ENCODE results near the gene MIP. TPM values are rescaled to one million over a fixed set of nuclear protein-coding genes. Genes with fewer than 3 reads are reported as not detected.
A peak's percentile ranks its signal among the peaks of the same experiment; 100 is the strongest.

MIP gene
- total and polyA plus RNA-seq, 2 of the 13 experiments (the other 11 are each of a cell fraction or from before 2014, with no cell fraction given), result not detected

DNA sequence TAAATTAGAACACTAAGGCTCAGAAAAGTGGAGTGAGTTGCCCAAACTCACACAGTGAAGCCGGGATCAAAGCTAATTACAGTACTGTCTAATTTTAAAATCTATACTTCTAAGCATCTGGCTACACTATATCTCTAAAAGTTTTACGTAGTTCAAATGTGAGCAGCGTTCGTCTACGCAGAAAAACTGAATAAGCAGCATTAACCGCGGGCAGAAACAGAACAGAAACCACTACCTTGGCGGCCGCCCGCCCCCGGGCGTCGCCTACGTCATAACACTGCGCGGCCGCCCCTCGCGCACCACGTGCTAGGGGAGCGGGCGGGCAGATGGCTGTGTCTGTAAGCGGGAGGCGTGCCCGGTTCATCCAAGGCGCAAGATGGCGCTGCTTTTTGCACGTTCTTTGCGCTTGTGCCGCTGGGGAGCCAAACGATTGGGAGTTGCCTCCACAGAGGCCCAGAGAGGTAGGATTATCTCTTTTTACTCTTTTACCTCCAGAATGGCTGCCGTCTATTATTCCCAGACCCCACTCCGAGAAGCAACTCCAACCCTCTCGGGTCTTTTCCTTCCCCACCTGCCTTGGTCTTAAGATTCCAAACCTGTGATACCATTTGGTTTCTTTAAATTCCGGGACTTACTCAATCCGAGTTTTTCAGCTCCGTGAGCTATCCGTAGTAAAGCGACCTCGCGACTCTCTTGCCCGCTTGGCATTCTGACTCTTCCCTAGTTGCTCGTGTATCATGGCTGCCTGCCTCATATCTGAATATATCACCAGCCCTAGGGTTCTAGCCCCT is 14.0 kb upstream of the MIP start, which contains the start of gene SPRYD4 (continued):
- TF ChIP-seq, protein P1, sequence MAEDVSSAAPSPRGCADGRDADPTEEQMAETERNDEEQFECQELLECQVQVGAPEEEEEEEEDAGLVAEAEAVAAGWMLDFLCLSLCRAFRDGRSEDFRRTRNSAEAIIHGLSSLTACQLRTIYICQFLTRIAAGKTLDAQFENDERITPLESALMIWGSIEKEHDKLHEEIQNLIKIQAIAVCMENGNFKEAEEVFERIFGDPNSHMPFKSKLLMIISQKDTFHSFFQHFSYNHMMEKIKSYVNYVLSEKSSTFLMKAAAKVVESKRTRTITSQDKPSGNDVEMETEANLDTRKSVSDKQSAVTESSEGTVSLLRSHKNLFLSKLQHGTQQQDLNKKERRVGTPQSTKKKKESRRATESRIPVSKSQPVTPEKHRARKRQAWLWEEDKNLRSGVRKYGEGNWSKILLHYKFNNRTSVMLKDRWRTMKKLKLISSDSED (CRISPR knock-in tag; IDR thresholded peaks at IDR 0.05), result no peak
- peak; percentile 61 for TF ChIP-seq BCL6 (CRISPR knock-in tag; IDR thresholded peaks at IDR 0.05)
- TF ChIP-seq ZSCAN12 (CRISPR knock-in tag; IDR thresholded peaks at IDR 0.05), result peak; percentile 65; the same call in 1 of the 2 replicates
- peak; percentile 94 for TF ChIP-seq ZNF136 (CRISPR knock-in tag; IDR thresholded peaks at IDR 0.05; ENCODE audit: low read depth)
- TF ChIP-seq ZNF704 (CRISPR knock-in tag; IDR thresholded peaks at IDR 0.05; ENCODE audit: borderline replicate concordance), result peak; percentile 52; the same call in 1 of the 2 replicates
- TF ChIP-seq U2AF2 (IDR thresholded peaks at IDR 0.05; ENCODE audit: low read depth, low read length), result no peak
- TF ChIP-seq ZNF766 (CRISPR knock-in tag; IDR thresholded peaks at IDR 0.05; ENCODE audit: borderline replicate concordance), result peak; percentile 88
- peak; percentile 84; the same call in 1 of the 2 replicates for TF ChIP-seq ZNF280D (CRISPR knock-in tag; IDR thresholded peaks at IDR 0.05)
- peak; percentile 69; the same call in 1 of the 2 replicates for TF ChIP-seq ZNF746 (CRISPR knock-in tag; IDR thresholded peaks at IDR 0.05)
- TF ChIP-seq ZNF713 (CRISPR knock-in tag; IDR thresholded peaks at IDR 0.05), result no peak
- TF ChIP-seq SMAD9 (CRISPR knock-in tag; IDR thresholded peaks at IDR 0.05), result peak; percentile 21; the same call in 1 of the 2 replicates
- no peak for TF ChIP-seq ZNF3 (CRISPR knock-in tag; IDR thresholded peaks at IDR 0.05)
- no peak for TF ChIP-seq ZNF549 (CRISPR knock-in tag; IDR thresholded peaks at IDR 0.05)
- TF ChIP-seq RARG (CRISPR knock-in tag; IDR thresholded peaks at IDR 0.05; ENCODE audit: low read depth), result no peak
- peak; percentile 25 for TF ChIP-seq MEIS1 (CRISPR knock-in tag; IDR thresholded peaks at IDR 0.05; ENCODE audit: borderline replicate concordance)
- 0 out of 2 replicates have a peak, but pooled peaks have one; percentile 17 for TF ChIP-seq STAG1 (CRISPR knock-in tag; IDR thresholded peaks at IDR 0.05)
- TF ChIP-seq, protein P2, sequence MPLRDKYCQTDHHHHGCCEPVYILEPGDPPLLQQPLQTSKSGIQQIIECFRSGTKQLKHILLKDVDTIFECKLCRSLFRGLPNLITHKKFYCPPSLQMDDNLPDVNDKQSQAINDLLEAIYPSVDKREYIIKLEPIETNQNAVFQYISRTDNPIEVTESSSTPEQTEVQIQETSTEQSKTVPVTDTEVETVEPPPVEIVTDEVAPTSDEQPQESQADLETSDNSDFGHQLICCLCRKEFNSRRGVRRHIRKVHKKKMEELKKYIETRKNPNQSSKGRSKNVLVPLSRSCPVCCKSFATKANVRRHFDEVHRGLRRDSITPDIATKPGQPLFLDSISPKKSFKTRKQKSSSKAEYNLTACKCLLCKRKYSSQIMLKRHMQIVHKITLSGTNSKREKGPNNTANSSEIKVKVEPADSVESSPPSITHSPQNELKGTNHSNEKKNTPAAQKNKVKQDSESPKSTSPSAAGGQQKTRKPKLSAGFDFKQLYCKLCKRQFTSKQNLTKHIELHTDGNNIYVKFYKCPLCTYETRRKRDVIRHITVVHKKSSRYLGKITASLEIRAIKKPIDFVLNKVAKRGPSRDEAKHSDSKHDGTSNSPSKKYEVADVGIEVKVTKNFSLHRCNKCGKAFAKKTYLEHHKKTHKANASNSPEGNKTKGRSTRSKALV (CRISPR knock-in tag; IDR thresholded peaks at IDR 0.05), result peak; percentile 67; the same call in 1 of the 2 replicates
- TF ChIP-seq ZNF10 (CRISPR knock-in tag; IDR thresholded peaks at IDR 0.05; ENCODE audit: borderline replicate concordance, low read depth), result no peak
- TF ChIP-seq TOPORS (CRISPR knock-in tag; IDR thresholded peaks at IDR 0.05), result no peak
- TF ChIP-seq TEAD3 (CRISPR knock-in tag; optimal IDR thresholded peaks at IDR 0.05; ENCODE audit: borderline replicate concordance), result peak; percentile 81

All from HepG2 (cell line).